ENCODE data around the gene ARHGAP21.

DNA sequence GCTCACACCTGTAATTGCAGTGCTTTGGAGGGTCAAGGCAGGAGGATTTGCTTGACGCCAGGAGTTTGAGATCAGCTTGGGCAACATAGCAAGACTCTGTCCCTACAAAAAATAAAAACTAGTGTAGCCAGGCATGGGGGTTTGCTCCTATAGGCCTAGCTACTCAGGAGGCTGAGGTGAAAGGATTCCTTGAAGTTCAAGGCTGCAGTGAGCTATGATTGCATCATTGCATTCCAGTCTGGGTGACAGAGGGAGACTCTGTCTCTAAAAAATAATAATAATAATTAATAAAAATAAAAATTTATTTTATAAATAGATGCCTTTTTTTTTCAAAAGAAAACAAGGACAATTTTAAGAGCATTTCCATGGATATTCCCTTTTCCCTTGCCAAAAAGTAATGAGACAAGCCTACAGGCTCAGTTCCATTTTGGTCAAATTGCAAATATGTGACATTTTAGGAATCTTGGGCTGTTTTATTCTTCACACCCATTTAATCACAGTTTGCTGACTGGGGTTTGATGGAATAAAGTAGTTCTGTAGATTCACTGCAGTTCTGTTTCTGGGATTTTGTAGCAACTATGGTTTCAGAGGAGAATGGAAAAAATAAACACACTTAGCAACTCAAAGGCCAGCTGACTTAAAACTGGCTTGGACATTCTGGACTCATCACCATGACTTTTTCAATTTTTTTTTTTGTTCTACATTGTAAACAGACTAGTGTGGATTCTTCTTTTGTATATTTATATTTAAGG lies 48.4 kb upstream of the ARHGAP21 start:
- TF ChIP-seq, protein P1, sequence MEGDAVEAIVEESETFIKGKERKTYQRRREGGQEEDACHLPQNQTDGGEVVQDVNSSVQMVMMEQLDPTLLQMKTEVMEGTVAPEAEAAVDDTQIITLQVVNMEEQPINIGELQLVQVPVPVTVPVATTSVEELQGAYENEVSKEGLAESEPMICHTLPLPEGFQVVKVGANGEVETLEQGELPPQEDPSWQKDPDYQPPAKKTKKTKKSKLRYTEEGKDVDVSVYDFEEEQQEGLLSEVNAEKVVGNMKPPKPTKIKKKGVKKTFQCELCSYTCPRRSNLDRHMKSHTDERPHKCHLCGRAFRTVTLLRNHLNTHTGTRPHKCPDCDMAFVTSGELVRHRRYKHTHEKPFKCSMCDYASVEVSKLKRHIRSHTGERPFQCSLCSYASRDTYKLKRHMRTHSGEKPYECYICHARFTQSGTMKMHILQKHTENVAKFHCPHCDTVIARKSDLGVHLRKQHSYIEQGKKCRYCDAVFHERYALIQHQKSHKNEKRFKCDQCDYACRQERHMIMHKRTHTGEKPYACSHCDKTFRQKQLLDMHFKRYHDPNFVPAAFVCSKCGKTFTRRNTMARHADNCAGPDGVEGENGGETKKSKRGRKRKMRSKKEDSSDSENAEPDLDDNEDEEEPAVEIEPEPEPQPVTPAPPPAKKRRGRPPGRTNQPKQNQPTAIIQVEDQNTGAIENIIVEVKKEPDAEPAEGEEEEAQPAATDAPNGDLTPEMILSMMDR (IDR thresholded peaks at IDR 0.05) = no peak
- TF ChIP-seq EP300 (IDR thresholded peaks at IDR 0.05) = no peak
- no peak for TF ChIP-seq POLR2A (IDR thresholded peaks at IDR 0.05)
